MG63 (cell line): Measurements from ENCODE around the gene ZNF555. TPM values are rescaled to one million over a fixed set of nuclear protein-coding genes. Genes with fewer than 3 reads are reported as not detected.

Experiments
- total RNA-seq: library from RNA; depleted of rRNA; stranded (reverse); fragments of >200 nt; shearing (Covaris generic); gene quantifications from 2 replicates; pipeline ENCODE4 v1.2.3, GENCODE V29; 2014; ENCODE audit warnings: low replicate concordance; rRNA removed

The ZNF555 gene
- total RNA-seq, 1 experiment from 2014 or later, result 0.92 TPM

Other genes with a start within 250 kb of the ZNF555 start
- 0.20 TPM in 1 of 2 replicates, not detected in the other for gene GNG7, start 138.8 kb upstream of the ZNF555 start, total RNA-seq
- 8.9 and 11.6 TPM in 2 replicates for gene DIRAS1, start 120.1 kb upstream of the ZNF555 start, total RNA-seq
- 36.4 and 42.7 TPM in 2 replicates for gene SLC39A3, start 101.5 kb upstream of the ZNF555 start, total RNA-seq
- gene SGTA, start 58.2 kb upstream of the ZNF555 start, total RNA-seq, result 68.4 and 87.7 TPM in 2 replicates
- gene THOP1, start 56.0 kb upstream of the ZNF555 start, total RNA-seq, result 127 and 179 TPM in 2 replicates
- 1.2 and 2.4 TPM in 2 replicates for gene ZNF554, start 21.6 kb upstream of the ZNF555 start, total RNA-seq
- 0.07 and 0.13 TPM in 2 replicates for gene ZNF556, start 25.9 kb downstream of the ZNF555 start, total RNA-seq
- gene ZNF57, start 59.5 kb downstream of the ZNF555 start, total RNA-seq, result 2.2 and 3.3 TPM in 2 replicates
- 5.0 and 6.8 TPM in 2 replicates for gene ZNF77, start 103.5 kb downstream of the ZNF555 start, total RNA-seq
- gene TLE6, start 136.1 kb downstream of the ZNF555 start, total RNA-seq, result not detected in 2 replicates
- 1.5 and 4.1 TPM in 2 replicates for gene TLE2, start 187.8 kb downstream of the ZNF555 start, total RNA-seq
- gene TLE5, start 221.0 kb downstream of the ZNF555 start, total RNA-seq, result 165 and 217 TPM in 2 replicates